HG02759 (cell line): ENCODE data around the gene HSPA9.

Experiments used
- ATAC-seq: cut with Tn5 transposase; IDR thresholded peaks from one replicate; pipeline ENCODE4 v1.9.1; 2021; ENCODE audit warnings: mild to moderate bottlenecking, moderate library complexity; ENCODE audit not compliant: unreplicated experiment

The HSPA9 gene

DNA sequence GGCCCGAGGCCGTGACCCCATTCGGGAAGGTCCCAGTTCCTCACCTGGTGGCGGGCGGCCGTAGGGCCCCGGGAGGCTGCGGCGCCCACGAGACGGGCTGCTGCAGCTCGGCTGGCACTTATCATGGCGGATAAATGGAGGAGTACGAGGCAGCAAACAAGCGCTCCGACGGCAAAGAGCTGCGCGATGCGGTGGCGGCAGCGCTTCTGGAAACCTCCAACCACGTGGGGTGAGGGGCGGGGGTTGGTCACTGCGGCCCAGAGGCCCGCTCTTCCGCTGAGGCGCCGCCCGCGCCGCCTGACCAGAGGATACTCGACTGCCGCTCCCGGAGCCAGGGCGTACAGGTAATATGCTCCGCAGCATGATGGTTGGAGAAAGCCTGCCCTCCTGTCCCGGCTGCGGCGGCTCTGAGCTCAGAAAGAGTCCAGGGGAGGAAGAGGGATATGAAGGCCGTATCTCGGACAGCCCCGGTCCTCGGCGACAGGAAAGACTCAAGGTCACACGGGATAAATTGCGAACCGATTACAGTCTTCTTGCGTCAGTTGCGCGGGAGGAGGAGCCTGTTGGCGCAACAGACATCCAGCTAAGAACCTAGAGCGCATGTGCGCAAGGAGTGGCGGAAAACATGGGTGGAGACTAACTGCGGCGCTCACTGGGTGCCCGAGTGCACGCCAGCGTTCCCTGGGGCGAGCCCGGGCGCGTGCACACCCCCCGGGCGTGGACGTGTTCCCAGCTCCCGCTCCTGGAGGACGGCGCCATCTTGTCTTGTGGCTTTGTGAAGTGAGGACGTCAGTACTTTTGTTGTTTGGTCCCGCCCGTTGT lies at the start of gene HSPA9:
TSS of gene HSPA9 (minus strand) at position 208 of the 822 bp plus-strand sequence. CDS start at position 125, 83 bp downstream.
- ATAC-seq = peak; percentile 83

DNA sequence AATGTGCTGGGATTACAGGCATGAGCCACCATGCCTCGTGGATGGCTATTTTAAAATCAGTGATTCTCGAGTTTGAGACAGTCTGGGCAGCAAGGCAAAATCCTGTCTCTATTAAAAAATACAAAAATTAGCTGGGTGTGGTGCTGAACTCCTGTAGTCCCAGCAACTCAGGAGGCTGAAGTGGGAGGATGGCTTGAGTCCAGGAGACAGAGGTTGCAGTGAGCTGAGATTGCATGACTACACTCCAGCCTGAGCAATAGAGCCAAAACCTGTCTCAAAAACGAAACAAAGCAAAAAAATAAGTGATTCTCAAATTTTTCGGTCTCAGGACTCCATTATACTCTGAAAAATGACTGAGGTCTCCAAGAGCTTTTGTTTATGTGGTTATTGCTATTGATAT lies 47.9 kb upstream of the HSPA9 start:
- no peak for ATAC-seq

- ATAC-seq = no peak
Measured at GRCh38 chr5:138622051-138622450, 46.9 kb upstream of the HSPA9 start.

DNA sequence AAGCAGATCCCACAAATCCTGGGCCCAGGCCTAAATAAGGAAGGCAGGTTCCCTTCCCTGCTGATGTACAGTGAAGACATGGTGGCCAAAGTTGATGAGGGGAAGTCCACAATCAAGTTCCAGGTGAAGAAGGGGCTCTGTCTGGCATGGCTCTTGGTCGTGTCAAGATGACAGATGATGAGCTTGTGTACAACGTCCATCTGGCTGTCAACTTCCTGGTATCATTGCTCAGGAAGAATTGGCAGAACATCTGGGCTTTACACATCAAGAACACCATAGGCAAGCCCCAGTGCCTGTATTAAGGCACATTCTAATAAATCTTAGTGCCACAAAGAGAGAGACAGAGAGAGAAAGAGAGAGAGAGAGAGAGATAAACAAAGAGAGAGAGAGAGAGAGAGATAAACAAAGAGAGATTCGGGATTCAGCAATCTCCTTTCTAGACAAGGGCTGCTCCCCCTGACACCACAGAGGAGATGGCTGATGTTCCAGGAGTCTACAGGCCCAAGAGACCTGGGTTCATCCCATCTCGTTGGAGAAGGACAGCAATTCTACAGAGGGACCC lies 45.5 kb upstream of the HSPA9 start:
- ATAC-seq = no peak

GRCh38 chr5:138616508-138616907 lies 41.3 kb upstream of the HSPA9 start:
- no peak for ATAC-seq

GRCh38 chr5:138615461-138615860 lies 40.3 kb upstream of the HSPA9 start:
- no peak for ATAC-seq

- ATAC-seq = no peak
Measured at GRCh38 chr5:138611678-138612218, 36.5 kb upstream of the HSPA9 start.

GRCh38 chr5:138610918-138611677 lies 35.9 kb upstream of the HSPA9 start:
- ATAC-seq = no peak

DNA sequence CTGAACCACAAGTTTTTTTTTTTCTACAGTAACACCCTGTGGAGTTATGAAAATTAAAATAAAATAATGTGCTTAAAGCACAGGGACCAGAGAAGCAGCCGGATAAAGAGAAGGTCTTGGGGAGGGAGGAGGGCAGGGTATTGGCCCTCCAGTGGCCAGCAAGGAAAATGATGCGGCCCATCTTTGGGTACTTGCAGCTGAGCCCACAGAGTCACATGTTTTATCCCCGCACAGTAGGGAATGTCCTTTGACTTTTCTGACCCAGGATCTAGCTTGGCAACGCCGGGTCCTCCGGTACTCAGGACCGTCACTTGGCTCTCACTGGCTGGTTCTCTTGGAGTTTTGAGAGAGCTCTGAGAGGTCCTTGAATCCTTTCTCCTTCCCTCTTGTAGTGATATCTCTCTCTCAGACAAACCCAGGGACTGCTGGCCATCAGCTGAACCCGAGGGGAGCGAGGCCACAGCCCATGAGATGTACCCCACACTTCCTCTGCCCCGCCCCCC lies 35.3 kb upstream of the HSPA9 start:
- no peak for ATAC-seq

- no peak for ATAC-seq
Measured at GRCh38 chr5:138606378-138607064, 31.3 kb upstream of the HSPA9 start.

DNA sequence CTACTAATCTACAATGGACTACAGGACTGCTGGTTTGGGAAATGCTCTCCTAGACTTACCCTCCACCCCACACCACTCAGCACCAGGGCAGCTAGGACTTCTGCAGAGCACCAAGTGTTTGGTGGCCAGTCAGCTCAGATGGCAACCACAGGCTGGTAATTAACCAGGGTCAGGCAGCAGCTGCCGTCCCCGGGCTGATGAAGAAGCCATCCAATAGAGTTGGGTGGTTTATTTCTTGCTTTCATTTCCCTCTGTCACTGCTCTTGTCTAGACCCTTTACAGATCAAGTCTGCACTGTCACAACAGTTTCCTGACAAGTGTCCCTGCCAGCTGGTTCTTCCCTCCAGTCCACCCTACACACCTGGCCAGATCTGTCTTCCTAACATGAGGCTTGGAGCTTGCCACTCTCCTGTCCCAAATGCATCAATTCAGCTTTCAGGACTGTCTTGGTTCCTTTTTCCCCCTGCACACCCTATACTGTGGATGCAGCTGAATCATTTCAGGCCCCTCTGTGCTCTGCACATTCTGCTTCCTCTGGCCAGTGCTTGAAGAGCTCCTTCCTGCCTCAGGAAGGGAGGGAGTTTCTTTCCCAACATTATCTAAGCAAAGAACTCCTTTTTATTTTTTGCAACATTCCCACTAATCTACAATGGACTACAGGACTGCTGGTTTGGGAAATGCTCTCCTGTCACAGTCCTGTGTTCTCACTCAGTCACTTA lies 30.2 kb upstream of the HSPA9 start:
- peak; percentile 73 for ATAC-seq

DNA sequence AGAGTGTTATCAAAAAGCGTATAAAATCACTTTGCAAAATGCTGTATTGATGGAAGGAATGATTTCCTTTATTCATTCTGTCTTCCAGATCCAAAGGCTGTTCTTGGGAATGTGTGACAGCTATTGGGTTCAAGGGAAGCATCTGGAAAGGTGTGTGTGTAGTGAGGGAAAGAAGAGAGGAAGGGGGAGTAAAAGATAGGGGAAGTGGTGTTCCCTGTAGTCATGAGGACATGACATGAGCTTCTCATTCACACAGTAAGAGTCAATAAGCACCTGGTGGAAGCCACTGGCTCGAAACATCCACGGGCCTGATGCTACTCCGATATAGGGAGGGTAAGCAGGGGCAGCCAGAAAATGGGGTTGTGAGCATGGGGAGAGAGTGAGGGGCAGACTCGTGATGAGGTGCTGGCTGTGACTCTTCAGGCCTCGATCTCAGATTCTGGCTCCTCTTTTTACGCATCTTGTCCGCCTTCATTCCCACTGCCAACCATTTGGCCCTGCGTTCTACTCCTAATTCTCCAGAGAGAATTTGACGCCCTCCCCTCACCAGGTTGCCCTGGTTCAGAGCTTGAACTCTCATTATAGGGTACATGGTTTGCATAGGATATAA lies 29.1 kb upstream of the HSPA9 start:
- ATAC-seq = no peak

- ATAC-seq = peak; percentile 55
Measured at GRCh38 chr5:138603249-138603920, 28.2 kb upstream of the HSPA9 start.

DNA sequence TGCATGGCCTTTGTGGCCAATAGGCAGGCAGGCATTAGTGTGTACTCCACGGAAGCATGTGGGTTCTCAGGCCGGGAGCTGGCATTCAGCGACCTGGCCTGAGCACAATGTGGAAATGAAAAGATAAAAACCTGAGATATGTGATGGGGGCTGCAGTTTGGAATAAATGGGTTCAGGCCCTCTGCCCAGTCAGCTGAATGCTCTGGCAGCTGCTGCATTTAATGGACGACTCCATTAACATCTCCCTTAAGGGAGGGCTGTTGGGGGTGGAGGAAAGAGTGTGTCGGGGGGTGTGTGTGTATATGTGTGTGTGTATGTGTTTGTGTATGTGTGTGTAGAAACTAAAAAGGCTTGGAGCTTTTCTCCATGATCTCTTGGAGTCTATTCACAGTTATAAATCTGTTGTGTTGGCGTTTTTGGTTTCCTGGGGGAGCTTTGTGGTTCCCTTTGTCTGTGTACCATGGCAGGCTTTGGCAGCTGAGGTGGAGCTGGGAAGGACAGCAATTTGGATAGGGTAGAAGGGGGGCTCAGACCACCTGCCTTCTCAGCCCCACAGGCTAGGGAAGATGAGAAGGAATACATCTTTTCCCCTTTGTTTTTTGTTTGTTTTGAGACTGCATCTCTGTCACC lies 27.3 kb upstream of the HSPA9 start:
- ATAC-seq = no peak

- no peak for ATAC-seq
Measured at GRCh38 chr5:138601444-138601843, 26.2 kb upstream of the HSPA9 start.

DNA sequence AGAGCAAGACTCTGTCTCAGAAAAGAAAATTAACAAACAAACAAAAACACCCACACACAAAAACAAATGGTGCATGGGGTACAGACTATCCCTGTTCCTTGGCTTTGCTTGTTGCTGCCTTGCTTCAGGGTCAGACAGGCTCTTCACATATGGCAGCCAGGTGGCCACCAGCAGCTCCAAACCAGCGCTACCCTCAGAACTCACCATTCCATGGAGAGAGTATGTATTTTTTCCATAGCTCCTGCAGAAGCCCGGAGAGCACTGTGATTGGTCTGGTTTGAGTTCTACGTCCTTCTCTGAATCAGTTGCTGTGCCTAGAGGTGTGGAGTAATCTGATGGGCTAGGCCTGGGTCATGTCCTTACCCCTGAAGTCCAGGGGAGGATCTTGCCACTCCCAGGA lies 25.2 kb upstream of the HSPA9 start:
- ATAC-seq = no peak

GRCh38 chr5:138597661-138598400 lies 22.6 kb upstream of the HSPA9 start:
- ATAC-seq = no peak
